CD4-positive, alpha-beta T cell (primary cell): Measurements from ENCODE around the gene ALDH1L2. TPM values are rescaled to one million over a fixed set of nuclear protein-coding genes. Genes with fewer than 3 reads are reported as not detected.

ENCODE experiments used
- ATAC-seq: fragments of 200-7000 bp; cut with Tn5 transposase; one replicate; pipeline ENCODE4 v1.10.0; 2022; ENCODE audit warnings: mild to moderate bottlenecking; ENCODE audit not compliant: poor library complexity
- CTCF ChIA-PET: fragments of 350-600 bp; sonication (Branson Sonifier 250); formaldehyde crosslinking; loops from one replicate; lab custom pipeline; 2021; ENCODE audit warnings: antibody characterized with exemption, inconsistent platforms; lab: Charles Lee
- POLR2A ChIA-PET: fragments of 350-600 bp; sonication (Branson Sonifier 250); formaldehyde crosslinking; loops from one replicate; lab custom pipeline; 2021; ENCODE audit warnings: antibody characterized with exemption, inconsistent platforms; lab: Charles Lee
- DNase-seq, 14 experiments: peaks; one replicate each; pipeline ENCODE4 v3.0.0-alpha.2; 2013 to 2020; ENCODE audit warnings: mixed read lengths in 2 of 14
- H3K27ac ChIP-seq, 2 donors: one replicate each; pipeline versions ENCODE4 v1.5.1 to v1.7.0; 2013; ENCODE audit warnings: low read length in 2 of 2, low read depth in 1 of 2, mild to moderate bottlenecking in 1 of 2
- H3K27me3 ChIP-seq, 2 experiments: 1 replicate in 1 of 2; 2 replicates in 1 of 2; pipeline versions ENCODE4 v1.6.1 to v1.7.0; 2013; ENCODE audit warnings: low read length in 2 of 2, control low read depth in 1 of 2, mild to moderate bottlenecking in 1 of 2, moderate library complexity in 1 of 2; ENCODE audit not compliant: insufficient read depth in 2 of 2, control insufficient read depth in 1 of 2
- H3K36me3 ChIP-seq: one replicate; pipeline ENCODE4 v1.6.1; 2013; ENCODE audit warnings: low read length, control low read depth; ENCODE audit not compliant: insufficient read depth
- H3K4me1 ChIP-seq: one replicate; pipeline ENCODE4 v1.6.1; 2013; ENCODE audit warnings: low read length, control low read depth; ENCODE audit not compliant: insufficient read depth
- H3K4me3 ChIP-seq: one replicate; pipeline ENCODE4 v1.5.1; 2013; ENCODE audit warnings: mild to moderate bottlenecking, low read length, moderate library complexity
- H3K9me3 ChIP-seq, 2 experiments: 1 replicate in 1 of 2; 2 replicates in 1 of 2; pipeline versions ENCODE4 v1.6.1 to v1.7.0; 2013; ENCODE audit warnings: low read length in 2 of 2, mild to moderate bottlenecking in 2 of 2, control low read depth in 1 of 2, moderate library complexity in 1 of 2; ENCODE audit not compliant: control insufficient read depth in 1 of 2, insufficient read depth in 1 of 2
- H3K27ac Mint-ChIP-seq: one replicate; pipeline ENCODE4 v1.8.0; 2020; ENCODE audit warnings: mixed read lengths
- H3K27me3 Mint-ChIP-seq: one replicate; pipeline ENCODE4 v1.8.0; 2021; ENCODE audit warnings: mixed read lengths
- H3K36me3 Mint-ChIP-seq: one replicate; pipeline ENCODE4 v1.8.0; 2021; ENCODE audit warnings: low read depth, mixed read lengths
- H3K4me1 Mint-ChIP-seq: one replicate; pipeline ENCODE4 v1.8.0; 2021; ENCODE audit warnings: low read depth, mixed read lengths
- H3K4me3 Mint-ChIP-seq: one replicate; pipeline ENCODE4 v1.8.0; 2020; ENCODE audit warnings: mild to moderate bottlenecking, mixed read lengths
- H3K9me3 Mint-ChIP-seq: one replicate; pipeline ENCODE4 v1.8.0; 2020; ENCODE audit warnings: mixed read lengths
- intact Hi-C, 2 experiments: fragments of 100-400 bp; cut with DNase I in 1 of 2; cut with micrococcal nuclease in 1 of 2; formaldehyde crosslinking; loops; one replicate each; pipeline versions ENCODE4 v1.15.1 to v1.9.0; 2023 to 2025; cut with DNase I, micrococcal nuclease
- total RNA-seq, 174 experiments: library from RNA in 2 of 174; stranded (reverse) in 2 of 174; gene quantifications; one replicate each; pipeline ENCODE4 v1.2.3 and lab custom pipeline; 2021 to 2026
- TF ChIP-seq, protein P1 (sequence below): fragments of 200-600 bp; IDR thresholded peaks from one replicate; pipeline ENCODE4 v1.8.0; 2022; ENCODE audit warnings: antibody characterized with exemption, mild to moderate bottlenecking

The ALDH1L2 gene
- total RNA-seq, 2 experiments from 2014 or later: 0.03 TPM; not detected in 1

DNA sequence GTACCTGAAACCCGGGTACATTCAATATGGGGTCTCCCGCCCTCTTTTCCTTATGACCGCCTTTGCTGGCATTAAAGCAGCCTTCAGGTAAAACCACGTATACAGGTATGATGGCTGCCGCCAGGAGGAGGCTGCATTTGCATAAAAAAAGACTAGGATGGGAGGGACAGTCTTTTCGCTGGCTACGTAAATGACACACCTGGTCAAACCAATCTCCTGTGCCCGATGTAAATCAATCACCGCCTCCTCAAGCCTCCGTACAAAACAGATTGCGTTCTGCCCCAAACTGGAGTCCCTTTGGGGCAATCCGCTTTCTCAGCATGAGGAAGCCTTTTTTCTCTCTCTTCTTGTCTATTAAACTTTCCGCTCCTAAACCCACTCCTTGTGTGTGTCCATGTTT, 8.1 kb upstream of the ALDH1L2 start:
- TF ChIP-seq, protein P1, sequence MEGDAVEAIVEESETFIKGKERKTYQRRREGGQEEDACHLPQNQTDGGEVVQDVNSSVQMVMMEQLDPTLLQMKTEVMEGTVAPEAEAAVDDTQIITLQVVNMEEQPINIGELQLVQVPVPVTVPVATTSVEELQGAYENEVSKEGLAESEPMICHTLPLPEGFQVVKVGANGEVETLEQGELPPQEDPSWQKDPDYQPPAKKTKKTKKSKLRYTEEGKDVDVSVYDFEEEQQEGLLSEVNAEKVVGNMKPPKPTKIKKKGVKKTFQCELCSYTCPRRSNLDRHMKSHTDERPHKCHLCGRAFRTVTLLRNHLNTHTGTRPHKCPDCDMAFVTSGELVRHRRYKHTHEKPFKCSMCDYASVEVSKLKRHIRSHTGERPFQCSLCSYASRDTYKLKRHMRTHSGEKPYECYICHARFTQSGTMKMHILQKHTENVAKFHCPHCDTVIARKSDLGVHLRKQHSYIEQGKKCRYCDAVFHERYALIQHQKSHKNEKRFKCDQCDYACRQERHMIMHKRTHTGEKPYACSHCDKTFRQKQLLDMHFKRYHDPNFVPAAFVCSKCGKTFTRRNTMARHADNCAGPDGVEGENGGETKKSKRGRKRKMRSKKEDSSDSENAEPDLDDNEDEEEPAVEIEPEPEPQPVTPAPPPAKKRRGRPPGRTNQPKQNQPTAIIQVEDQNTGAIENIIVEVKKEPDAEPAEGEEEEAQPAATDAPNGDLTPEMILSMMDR: no peak
- H3K4me1 ChIP-seq: no peaks in the 10 kb centered on the region
- Mint-ChIP-seq H3K36me3 (no peaks in the 10 kb centered on the region), H3K4me3 (no peak overlapping the region), H3K4me1 (no peaks in the 10 kb centered on the region), H3K27me3 (peaks cover 19% of the 10 kb centered on the region), H3K9me3 (peaks cover 8% of the 10 kb centered on the region), H3K27ac (no peak overlapping the region)
- H3K9me3 ChIP-seq: peaks cover 13 to 19% of the 10 kb centered on the region in 2 experiments
- DNase-seq (no peak), ATAC-seq (no peak)
- no peaks in the 10 kb centered on the region for H3K27me3 ChIP-seq
- intact Hi-C loops: no loop called here
- ChIA-PET POLR2A (interaction anchor here (1.1 kb wide), 1 partner anchor 13 kb away, joined by 3 read pairs; no protein-coding TSS in a partner anchor), CTCF (no interaction called here)
- no peak overlapping the region for H3K4me3 ChIP-seq
- no peaks in the 10 kb centered on the region for H3K36me3 ChIP-seq
- no peak overlapping the region for H3K27ac ChIP-seq

DNA sequence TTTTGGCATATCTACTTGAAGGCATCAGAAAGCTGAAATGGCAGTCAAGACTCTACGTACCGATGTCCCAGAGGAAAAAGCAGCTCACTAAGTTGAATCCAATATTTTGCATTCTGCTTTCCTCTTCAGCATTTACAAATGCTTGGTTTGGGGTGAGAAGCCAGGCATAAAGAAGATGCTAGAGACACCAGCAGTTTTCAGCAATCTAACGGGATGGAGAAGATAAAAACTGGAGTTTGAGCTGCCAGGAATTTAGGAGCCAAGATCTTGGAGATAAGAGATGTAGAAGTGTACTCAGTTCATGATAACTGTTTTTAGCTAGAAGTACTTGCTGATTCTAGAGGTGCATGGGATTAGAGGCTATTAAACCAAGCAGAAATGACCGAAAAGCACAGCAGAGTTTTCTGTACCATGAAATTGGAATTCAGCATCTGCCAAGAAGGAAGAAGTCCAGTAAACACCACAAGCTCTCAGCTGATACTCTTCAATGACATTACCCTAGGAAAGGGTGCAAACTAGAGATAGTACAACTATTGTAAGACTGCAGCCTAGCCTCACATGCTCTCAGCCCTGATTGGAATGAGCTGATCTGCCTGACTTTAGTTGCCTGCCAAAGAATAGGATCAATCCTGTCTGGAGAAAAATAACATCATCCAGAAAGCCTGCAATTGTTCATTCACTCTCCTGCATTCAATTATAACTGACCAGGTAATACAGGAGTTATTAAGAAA, 7.4 kb upstream of the ALDH1L2 start:
- ChIA-PET CTCF (no interaction called here), POLR2A (interaction anchor here (1.1 kb wide), 1 partner anchor 13 kb away, joined by 3 read pairs; no protein-coding TSS in a partner anchor)
- Histone ChIP-seq H3K4me1 (no peaks in the 10 kb centered on the region), H3K4me3 (no peak overlapping the region), H3K27ac (no peak overlapping the region), H3K9me3 (peaks cover 13 to 15% of the 10 kb centered on the region in 2 experiments), H3K27me3 (no peaks in the 10 kb centered on the region), H3K36me3 (no peaks in the 10 kb centered on the region)
- Mint-ChIP-seq H3K27ac (no peak overlapping the region), H3K36me3 (no peaks in the 10 kb centered on the region), H3K27me3 (peaks cover 17% of the 10 kb centered on the region), H3K9me3 (peaks cover 8% of the 10 kb centered on the region), H3K4me1 (no peaks in the 10 kb centered on the region), H3K4me3 (no peak overlapping the region)
- intact Hi-C loops: no loop called here
- ATAC-seq: no peak
- TF ChIP-seq, protein P1: no peak
- DNase-seq: no peak

DNA sequence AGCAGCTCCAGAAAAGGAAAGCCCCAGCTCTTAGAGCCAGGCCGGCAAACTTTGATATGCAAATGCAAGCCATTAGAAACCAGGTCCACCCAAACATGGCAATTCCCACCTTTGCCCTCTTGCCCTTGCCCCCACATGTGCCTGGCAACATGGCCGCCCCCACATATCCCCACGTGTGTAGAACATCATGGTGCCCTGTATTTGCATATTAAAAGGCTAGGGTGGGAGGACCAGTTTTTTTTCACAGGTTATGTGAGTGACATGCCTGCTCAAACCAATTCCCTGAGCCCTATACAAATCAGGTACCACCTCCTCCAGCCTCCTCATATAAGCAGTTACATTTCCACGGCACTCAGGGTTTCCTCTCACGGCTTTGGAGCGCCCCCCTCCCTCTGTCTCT, 6.1 kb upstream of the ALDH1L2 start:
- H3K4me1 Mint-ChIP-seq: no peaks in the 10 kb centered on the region

More for the DNA sequence above, 6.1 kb upstream of the ALDH1L2 start:
- Histone ChIP-seq H3K9me3 (peaks cover 3 to 9% of the 10 kb centered on the region in 2 experiments), H3K4me1 (no peaks in the 10 kb centered on the region), H3K27ac (no peak overlapping the region), H3K36me3 (no peaks in the 10 kb centered on the region), H3K27me3 (no peaks in the 10 kb centered on the region), H3K4me3 (no peak overlapping the region)
- intact Hi-C loops: no loop called here
- H3K27me3 Mint-ChIP-seq: peaks cover 22% of the 10 kb centered on the region
- peaks cover 9% of the 10 kb centered on the region for H3K9me3 Mint-ChIP-seq
- H3K27ac Mint-ChIP-seq: no peak overlapping the region
- H3K4me3 Mint-ChIP-seq: no peak overlapping the region
- CTCF ChIA-PET: no interaction called here
- no peaks in the 10 kb centered on the region for H3K36me3 Mint-ChIP-seq
- TF ChIP-seq, protein P1: no peak
- POLR2A ChIA-PET: no interaction called here
- DNase-seq (no peak), ATAC-seq (no peak)
